Upper lobe of right lung (tissue), 1 donor: ENCODE results near the gene MEN1. TPM values are rescaled to one million over a fixed set of nuclear protein-coding genes. Genes with fewer than 3 reads are reported as not detected.

Source experiments
- ATAC-seq: fragments of 200-7000 bp; cut with Tn5 transposase; one replicate; pipeline ENCODE4 v1.9.1; 2020; ENCODE audit warnings: mild to moderate bottlenecking, moderate library complexity
- DNase-seq: peaks from one replicate; pipeline ENCODE4 v3.0.0-alpha.2; 2020
- H3K27ac ChIP-seq: fragments of 200-600 bp; one replicate; pipeline ENCODE4 v1.8.0; 2022
- H3K27me3 ChIP-seq: fragments of 200-600 bp; one replicate; pipeline ENCODE4 v1.8.0; 2022; ENCODE audit warnings: mild to moderate bottlenecking
- H3K36me3 ChIP-seq: fragments of 200-600 bp; one replicate; pipeline ENCODE4 v1.8.0; 2022
- H3K4me1 ChIP-seq: fragments of 200-600 bp; one replicate; pipeline ENCODE4 v1.8.0; 2022
- H3K4me3 ChIP-seq: fragments of 200-600 bp; one replicate; pipeline ENCODE4 v1.8.0; 2022; ENCODE audit warnings: mild to moderate bottlenecking
- H3K9me3 ChIP-seq: fragments of 200-600 bp; one replicate; pipeline ENCODE4 v1.8.0; 2022
- CTCF ChIP-seq: fragments of 200-600 bp; IDR thresholded peaks from one replicate; pipeline ENCODE4 v1.8.0; 2022; ENCODE audit warnings: antibody characterized with exemption
- intact Hi-C: fragments of 100-400 bp; cut with DNase I; formaldehyde crosslinking; loops from one replicate; pipeline ENCODE4 v1.11.0; 2022
- total RNA-seq: library from RNA; stranded (reverse); fragmentation: NEBNext Ultra II Directional; extraction: Animal tissue kit (Norgen Biotek cat#: 25700); gene quantifications from one replicate; pipeline ENCODE4 v1.2.1, GENCODE V29; 2021
- donor health status: DM: no; HTN: yes; CAD: no; lungs with severe emphysema.

The MEN1 gene
- total RNA-seq, 1 donor from 2014 or later, result 22.5 TPM

GRCh38 chr11:64834031-64834722 is 23.8 kb upstream of the MEN1 start:
- H3K4me3 ChIP-seq, result no peak overlapping the region
- no peaks in the 10 kb centered on the region for H3K4me1 ChIP-seq
- H3K27ac ChIP-seq, result no peak overlapping the region
- peak; percentile 58 for DNase-seq
- intact Hi-C loops, result no loop called here
- no peak for TF ChIP-seq CTCF
- H3K36me3 ChIP-seq, result peaks cover 4% of the 10 kb centered on the region
- ATAC-seq, result no peak
- no peaks in the 10 kb centered on the region for H3K27me3 ChIP-seq
- H3K9me3 ChIP-seq, result no peaks in the 10 kb centered on the region

GRCh38 chr11:64833509-64833908 is 23.2 kb upstream of the MEN1 start:
- H3K36me3 ChIP-seq, result peaks cover 4% of the 10 kb centered on the region
- H3K9me3 ChIP-seq, result no peaks in the 10 kb centered on the region
- peak; percentile 60 for DNase-seq
- no peaks in the 10 kb centered on the region for H3K4me1 ChIP-seq
- H3K4me3 ChIP-seq, result no peak overlapping the region
- no peak for TF ChIP-seq CTCF
- no peak overlapping the region for H3K27ac ChIP-seq
- no peak for ATAC-seq
- H3K27me3 ChIP-seq, result no peaks in the 10 kb centered on the region
- intact Hi-C loops, result no loop called here

- ATAC-seq (no peak), DNase-seq (peak; percentile 61)
- Histone ChIP-seq H3K4me3 (no peak overlapping the region), H3K4me1 (no peaks in the 10 kb centered on the region), H3K27ac (no peak overlapping the region), H3K36me3 (peaks cover 4% of the 10 kb centered on the region), H3K9me3 (no peaks in the 10 kb centered on the region), H3K27me3 (no peaks in the 10 kb centered on the region)
- intact Hi-C loops, result no loop called here
- TF ChIP-seq CTCF, result no peak
These were observed 22.8 kb upstream of the MEN1 start for GRCh38 chr11:64833198-64833502.

GRCh38 chr11:64832467-64833197 is 22.3 kb upstream of the MEN1 start:
- no peak overlapping the region for H3K27ac ChIP-seq
- intact Hi-C loops, result no loop called here
- H3K4me3 ChIP-seq, result no peak overlapping the region
- no peaks in the 10 kb centered on the region for H3K4me1 ChIP-seq
- H3K36me3 ChIP-seq, result peaks cover 4% of the 10 kb centered on the region
- TF ChIP-seq CTCF, result no peak
- H3K27me3 ChIP-seq, result no peaks in the 10 kb centered on the region
- DNase-seq, result peak; percentile 63
- no peaks in the 10 kb centered on the region for H3K9me3 ChIP-seq
- no peak for ATAC-seq

GRCh38 chr11:64831411-64831891 is 21.1 kb upstream of the MEN1 start:
- Histone ChIP-seq H3K4me1 (no peaks in the 10 kb centered on the region), H3K36me3 (peaks cover 4% of the 10 kb centered on the region), H3K27me3 (no peaks in the 10 kb centered on the region), H3K27ac (no peak overlapping the region), H3K9me3 (no peaks in the 10 kb centered on the region), H3K4me3 (no peak overlapping the region)
- intact Hi-C loops, result no loop called here
- DNase-seq (peak; percentile 63), ATAC-seq (no peak)
- no peak for TF ChIP-seq CTCF
